DMS114 treated with DMSO at 0.1 percent for 48 hours (cell line): ENCODE data around the gene CDH26.
"Not testable (repeated sequence)": the region's sequence is repeated elsewhere in the genome, so short reads cannot be mapped to it uniquely, and the experiment has no call there.

Source experiments
- DNase-seq: peaks from one replicate; lab custom pipeline; 2025; ENCODE audit not compliant: unreplicated experiment; lab: John Stamatoyannopoulos, UW

CDH26 gene

GRCh38 chr20:59940129-59940955, 17.9 kb upstream of the CDH26 start, which contains the start of the genes FAM217B and PPP1R3D:
Gene FAM217B (plus strand): TSS chr20:59940389. CDS start chr20:59943944, 3,555 bp downstream.
Gene PPP1R3D (minus strand): TSS chr20:59940305. CDS start chr20:59939931, 374 bp downstream.
- peak; percentile 90 for DNase-seq

- DNase-seq = no peak
These were observed 17.3 kb upstream of the CDH26 start for GRCh38 chr20:59940956-59941294.

GRCh38 chr20:59942245-59942644, 16.0 kb upstream of the CDH26 start:
- DNase-seq = no peak

GRCh38 chr20:59944726-59945125, 13.5 kb upstream of the CDH26 start:
- no peak for DNase-seq

- no peak for DNase-seq
These were observed 13.0 kb upstream of the CDH26 start for GRCh38 chr20:59945175-59945574.

GRCh38 chr20:59945731-59946130, 12.5 kb upstream of the CDH26 start:
- peak; percentile 28 for DNase-seq

- DNase-seq = no peak
These were observed 10.8 kb upstream of the CDH26 start for GRCh38 chr20:59947376-59947775.

GRCh38 chr20:59948212-59948611, 10.0 kb upstream of the CDH26 start:
- no peak for DNase-seq

- peak; percentile 44 for DNase-seq
These were observed 9.1 kb upstream of the CDH26 start for GRCh38 chr20:59948828-59949720.

- DNase-seq = no peak
These were observed 8.3 kb upstream of the CDH26 start for GRCh38 chr20:59949911-59950310.

GRCh38 chr20:59954718-59955117, 3.5 kb upstream of the CDH26 start:
- no peak for DNase-seq

- DNase-seq = peak; percentile 34
These were observed 3.0 kb upstream of the CDH26 start for GRCh38 chr20:59955131-59955796.

- DNase-seq = not testable (repeated sequence)
These were observed 655 bp upstream of the CDH26 start for GRCh38 chr20:59957568-59957967.

- DNase-seq = no peak
These were observed 403 bp downstream of the CDH26 start for GRCh38 chr20:59958626-59959025.

- no peak for DNase-seq
These were observed 3.2 kb downstream of the CDH26 start for GRCh38 chr20:59961423-59961822.

GRCh38 chr20:59962155-59962554, 3.9 kb downstream of the CDH26 start:
- no peak for DNase-seq

GRCh38 chr20:59966428-59966827, 8.2 kb downstream of the CDH26 start:
- DNase-seq = no peak

- DNase-seq = no peak
These were observed 13.2 kb downstream of the CDH26 start for GRCh38 chr20:59971428-59971827.

- DNase-seq = no peak
These were observed 14.0 kb downstream of the CDH26 start for GRCh38 chr20:59972037-59972801.

- DNase-seq = no peak
These were observed 18.0 kb downstream of the CDH26 start for GRCh38 chr20:59976156-59976782.
